WTC11 (cell line): ENCODE results near the gene USP54. TPM values are rescaled to one million over a fixed set of nuclear protein-coding genes. Genes with fewer than 3 reads are reported as not detected.

ENCODE experiments used
- ATAC-seq: fragments of 200-7000 bp; cut with Tn5 transposase; 2 replicates; pipeline ENCODE4 v1.10.0; 2021; ENCODE audit warnings: mild to moderate bottlenecking, moderate library complexity
- CTCF ChIA-PET: fragments of 300-600 bp; sonication (Branson Sonifier 250); formaldehyde crosslinking; loops from one replicate; lab custom pipeline; 2021; ENCODE audit warnings: antibody characterized with exemption; lab: Charles Lee
- POLR2A ChIA-PET: fragments of 350-600 bp; sonication (Branson Sonifier 250); formaldehyde crosslinking; loops from one replicate; lab custom pipeline; 2021; ENCODE audit warnings: antibody characterized with exemption; lab: Charles Lee
- DNase-seq: peaks from one replicate; pipeline ENCODE4 v3.0.0; 2021; ENCODE audit warnings: low spot score
- H3K27ac Mint-ChIP-seq: 2 replicates; pipeline ENCODE4 v1.8.0; 2021; ENCODE audit warnings: mixed read lengths
- H3K27me3 Mint-ChIP-seq: 2 replicates; pipeline ENCODE4 v1.8.0; 2021; ENCODE audit warnings: low read depth, mild to moderate bottlenecking, moderate library complexity, mixed read lengths
- H3K36me3 Mint-ChIP-seq: 2 replicates; pipeline ENCODE4 v1.8.0; 2021; ENCODE audit warnings: mixed read lengths
- H3K4me1 Mint-ChIP-seq: 2 replicates; pipeline ENCODE4 v1.8.0; 2022; ENCODE audit warnings: mixed read lengths
- H3K4me3 Mint-ChIP-seq: 2 replicates; pipeline ENCODE4 v1.8.0; 2021; ENCODE audit warnings: mild to moderate bottlenecking, moderate library complexity, mixed read lengths
- H3K9me3 Mint-ChIP-seq: 2 replicates; pipeline ENCODE4 v1.8.0; 2021; ENCODE audit warnings: mixed read lengths
- ATF1 ChIP-seq: sonication (generic); formaldehyde crosslinking; IDR thresholded peaks from 2 replicates; pipeline ENCODE4 v1.8.1; 2023; ENCODE audit warnings: mild to moderate bottlenecking, moderate library complexity, missing genetic modification reagents
- ESRRA ChIP-seq: sonication (generic); formaldehyde crosslinking; IDR thresholded peaks from 2 replicates; pipeline ENCODE4 v1.8.1; 2022; ENCODE audit warnings: mild to moderate bottlenecking, missing genetic modification reagents, borderline replicate concordance
- FOXJ3 ChIP-seq: sonication (generic); formaldehyde crosslinking; IDR thresholded peaks from 2 replicates; pipeline ENCODE4 v1.9.0; 2021; ENCODE audit warnings: missing genetic modification reagents, mild to moderate bottlenecking, borderline replicate concordance
- HMGA2 ChIP-seq: fragments of 250-450 bp; sonication (Bioruptor Pico); IDR thresholded peaks from 2 replicates; pipeline ENCODE4 v1.4.0; 2021; ENCODE audit warnings: mild to moderate bottlenecking, moderate library complexity
- NFATC4 ChIP-seq: fragments of 250-450 bp; sonication (Bioruptor Pico); IDR thresholded peaks from 2 replicates; pipeline ENCODE4 v1.9.0; 2021; ENCODE audit warnings: mild to moderate bottlenecking
- PRDM15 ChIP-seq: sonication (generic); formaldehyde crosslinking; IDR thresholded peaks from 2 replicates; pipeline ENCODE4 v1.8.0; 2022; ENCODE audit warnings: missing genetic modification reagents
- SMAD4 ChIP-seq: sonication (generic); formaldehyde crosslinking; IDR thresholded peaks from 2 replicates; pipeline ENCODE4 v1.8.0; 2022; ENCODE audit warnings: mild to moderate bottlenecking, missing genetic modification reagents
- ZNF219 ChIP-seq: sonication (generic); formaldehyde crosslinking; IDR thresholded peaks from 2 replicates; pipeline ENCODE4 v1.8.0; 2023; ENCODE audit warnings: missing genetic modification reagents, mild to moderate bottlenecking, borderline replicate concordance
- ZNF232 ChIP-seq: sonication (generic); formaldehyde crosslinking; IDR thresholded peaks from 2 replicates; pipeline ENCODE4 v1.8.0; 2022; ENCODE audit warnings: mild to moderate bottlenecking, missing genetic modification reagents
- ZNF263 ChIP-seq: sonication (generic); formaldehyde crosslinking; IDR thresholded peaks from 2 replicates; pipeline ENCODE4 v1.8.1; 2022; ENCODE audit warnings: low read depth, mild to moderate bottlenecking, moderate library complexity, missing genetic modification reagents
- total RNA-seq: library from RNA; stranded (reverse); gene quantifications from 3 replicates; pipeline ENCODE4 v1.2.3, GENCODE V29; 2021
- TF ChIP-seq, protein P1 (sequence below): sonication (generic); formaldehyde crosslinking; IDR thresholded peaks from 2 replicates; pipeline ENCODE4 v1.8.1; 2023; ENCODE audit warnings: mild to moderate bottlenecking, missing genetic modification reagents
- TF ChIP-seq, protein P2 (sequence below): fragments of 250-450 bp; sonication (Bioruptor Pico); IDR thresholded peaks from 2 replicates; pipeline ENCODE4 v2.1.2; 2022; ENCODE audit warnings: mild to moderate bottlenecking, moderate library complexity
- TF ChIP-seq, protein P3 (sequence below): sonication (generic); formaldehyde crosslinking; IDR thresholded peaks from 2 replicates; pipeline ENCODE4 v1.8.0; 2023; ENCODE audit warnings: mild to moderate bottlenecking, missing genetic modification reagents
- TF ChIP-seq, protein P4 (sequence below): sonication (generic); formaldehyde crosslinking; IDR thresholded peaks from 2 replicates; pipeline ENCODE4 v1.8.1; 2023; ENCODE audit warnings: mild to moderate bottlenecking, missing genetic modification reagents
- TF ChIP-seq, protein P5 (sequence below): sonication (generic); formaldehyde crosslinking; conservative IDR thresholded peaks from 2 replicates; pipeline ENCODE4 v1.8.1; 2022; ENCODE audit warnings: mild to moderate bottlenecking, missing genetic modification reagents
- TF ChIP-seq, protein P6 (sequence below): fragments of 250-450 bp; sonication (Bioruptor Pico); IDR thresholded peaks from 2 replicates; pipeline ENCODE4 v1.9.0; 2021; ENCODE audit warnings: moderate library complexity, mild to moderate bottlenecking, inconsistent platforms, borderline replicate concordance

Gene USP54
- total RNA-seq, 1 experiment from 2014 or later: 39.8 TPM

GRCh38 chr10:73585327-73585726, 5.8 kb downstream of the USP54 start:
- Mint-ChIP-seq H3K9me3 (peaks cover 15% of the 10 kb centered on the region), H3K27ac (no peak overlapping the region; the same call in 1 of the 2 replicates), H3K36me3 (peaks cover 14% of the 10 kb centered on the region), H3K4me3 (no peak overlapping the region), H3K4me1 (peaks cover 23% of the 10 kb centered on the region), H3K27me3 (no peaks in the 10 kb centered on the region)
- DNase-seq (no peak), ATAC-seq (no peak)
- POLR2A ChIA-PET: no interaction called here
- no peak for TF ChIP-seq HMGA2 (CRISPR knock-in tag)
- no peak for TF ChIP-seq SMAD4 (CRISPR knock-in tag)
- CTCF ChIA-PET: no interaction called here

- Mint-ChIP-seq H3K27me3 (no peaks in the 10 kb centered on the region), H3K4me3 (no peak overlapping the region), H3K36me3 (peaks cover 15% of the 10 kb centered on the region), H3K4me1 (peaks cover 17% of the 10 kb centered on the region), H3K27ac (no peak overlapping the region), H3K9me3 (peaks cover 15% of the 10 kb centered on the region)
- TF ChIP-seq, protein P1, sequence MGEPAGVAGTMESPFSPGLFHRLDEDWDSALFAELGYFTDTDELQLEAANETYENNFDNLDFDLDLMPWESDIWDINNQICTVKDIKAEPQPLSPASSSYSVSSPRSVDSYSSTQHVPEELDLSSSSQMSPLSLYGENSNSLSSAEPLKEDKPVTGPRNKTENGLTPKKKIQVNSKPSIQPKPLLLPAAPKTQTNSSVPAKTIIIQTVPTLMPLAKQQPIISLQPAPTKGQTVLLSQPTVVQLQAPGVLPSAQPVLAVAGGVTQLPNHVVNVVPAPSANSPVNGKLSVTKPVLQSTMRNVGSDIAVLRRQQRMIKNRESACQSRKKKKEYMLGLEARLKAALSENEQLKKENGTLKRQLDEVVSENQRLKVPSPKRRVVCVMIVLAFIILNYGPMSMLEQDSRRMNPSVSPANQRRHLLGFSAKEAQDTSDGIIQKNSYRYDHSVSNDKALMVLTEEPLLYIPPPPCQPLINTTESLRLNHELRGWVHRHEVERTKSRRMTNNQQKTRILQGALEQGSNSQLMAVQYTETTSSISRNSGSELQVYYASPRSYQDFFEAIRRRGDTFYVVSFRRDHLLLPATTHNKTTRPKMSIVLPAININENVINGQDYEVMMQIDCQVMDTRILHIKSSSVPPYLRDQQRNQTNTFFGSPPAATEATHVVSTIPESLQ (CRISPR knock-in tag): no peak
- TF ChIP-seq ZNF219 (no peak), ZNF263 (CRISPR knock-in tag) (no peak), ZNF232 (no peak), FOXJ3 (CRISPR knock-in tag) (no peak), ATF1 (CRISPR knock-in tag) (no peak), NFATC4 (no peak), ESRRA (CRISPR knock-in tag) (no peak), PRDM15 (CRISPR knock-in tag) (no peak)
- TF ChIP-seq, protein P2, sequence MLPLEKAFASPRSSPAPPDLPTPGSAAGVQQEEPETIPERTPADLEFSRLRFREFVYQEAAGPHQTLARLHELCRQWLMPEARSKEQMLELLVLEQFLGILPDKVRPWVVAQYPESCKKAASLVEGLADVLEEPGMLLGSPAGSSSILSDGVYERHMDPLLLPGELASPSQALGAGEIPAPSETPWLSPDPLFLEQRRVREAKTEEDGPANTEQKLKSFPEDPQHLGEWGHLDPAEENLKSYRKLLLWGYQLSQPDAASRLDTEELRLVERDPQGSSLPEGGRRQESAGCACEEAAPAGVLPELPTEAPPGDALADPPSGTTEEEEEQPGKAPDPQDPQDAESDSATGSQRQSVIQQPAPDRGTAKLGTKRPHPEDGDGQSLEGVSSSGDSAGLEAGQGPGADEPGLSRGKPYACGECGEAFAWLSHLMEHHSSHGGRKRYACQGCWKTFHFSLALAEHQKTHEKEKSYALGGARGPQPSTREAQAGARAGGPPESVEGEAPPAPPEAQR (CRISPR knock-in tag): no peak
- TF ChIP-seq, protein P3, sequence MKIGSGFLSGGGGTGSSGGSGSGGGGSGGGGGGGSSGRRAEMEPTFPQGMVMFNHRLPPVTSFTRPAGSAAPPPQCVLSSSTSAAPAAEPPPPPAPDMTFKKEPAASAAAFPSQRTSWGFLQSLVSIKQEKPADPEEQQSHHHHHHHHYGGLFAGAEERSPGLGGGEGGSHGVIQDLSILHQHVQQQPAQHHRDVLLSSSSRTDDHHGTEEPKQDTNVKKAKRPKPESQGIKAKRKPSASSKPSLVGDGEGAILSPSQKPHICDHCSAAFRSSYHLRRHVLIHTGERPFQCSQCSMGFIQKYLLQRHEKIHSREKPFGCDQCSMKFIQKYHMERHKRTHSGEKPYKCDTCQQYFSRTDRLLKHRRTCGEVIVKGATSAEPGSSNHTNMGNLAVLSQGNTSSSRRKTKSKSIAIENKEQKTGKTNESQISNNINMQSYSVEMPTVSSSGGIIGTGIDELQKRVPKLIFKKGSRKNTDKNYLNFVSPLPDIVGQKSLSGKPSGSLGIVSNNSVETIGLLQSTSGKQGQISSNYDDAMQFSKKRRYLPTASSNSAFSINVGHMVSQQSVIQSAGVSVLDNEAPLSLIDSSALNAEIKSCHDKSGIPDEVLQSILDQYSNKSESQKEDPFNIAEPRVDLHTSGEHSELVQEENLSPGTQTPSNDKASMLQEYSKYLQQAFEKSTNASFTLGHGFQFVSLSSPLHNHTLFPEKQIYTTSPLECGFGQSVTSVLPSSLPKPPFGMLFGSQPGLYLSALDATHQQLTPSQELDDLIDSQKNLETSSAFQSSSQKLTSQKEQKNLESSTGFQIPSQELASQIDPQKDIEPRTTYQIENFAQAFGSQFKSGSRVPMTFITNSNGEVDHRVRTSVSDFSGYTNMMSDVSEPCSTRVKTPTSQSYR: no peak
- TF ChIP-seq, protein P4, sequence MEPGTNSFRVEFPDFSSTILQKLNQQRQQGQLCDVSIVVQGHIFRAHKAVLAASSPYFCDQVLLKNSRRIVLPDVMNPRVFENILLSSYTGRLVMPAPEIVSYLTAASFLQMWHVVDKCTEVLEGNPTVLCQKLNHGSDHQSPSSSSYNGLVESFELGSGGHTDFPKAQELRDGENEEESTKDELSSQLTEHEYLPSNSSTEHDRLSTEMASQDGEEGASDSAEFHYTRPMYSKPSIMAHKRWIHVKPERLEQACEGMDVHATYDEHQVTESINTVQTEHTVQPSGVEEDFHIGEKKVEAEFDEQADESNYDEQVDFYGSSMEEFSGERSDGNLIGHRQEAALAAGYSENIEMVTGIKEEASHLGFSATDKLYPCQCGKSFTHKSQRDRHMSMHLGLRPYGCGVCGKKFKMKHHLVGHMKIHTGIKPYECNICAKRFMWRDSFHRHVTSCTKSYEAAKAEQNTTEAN (CRISPR knock-in tag): no peak
- TF ChIP-seq, protein P5, sequence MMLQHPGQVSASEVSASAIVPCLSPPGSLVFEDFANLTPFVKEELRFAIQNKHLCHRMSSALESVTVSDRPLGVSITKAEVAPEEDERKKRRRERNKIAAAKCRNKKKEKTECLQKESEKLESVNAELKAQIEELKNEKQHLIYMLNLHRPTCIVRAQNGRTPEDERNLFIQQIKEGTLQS: no peak
- TF ChIP-seq, protein P6, sequence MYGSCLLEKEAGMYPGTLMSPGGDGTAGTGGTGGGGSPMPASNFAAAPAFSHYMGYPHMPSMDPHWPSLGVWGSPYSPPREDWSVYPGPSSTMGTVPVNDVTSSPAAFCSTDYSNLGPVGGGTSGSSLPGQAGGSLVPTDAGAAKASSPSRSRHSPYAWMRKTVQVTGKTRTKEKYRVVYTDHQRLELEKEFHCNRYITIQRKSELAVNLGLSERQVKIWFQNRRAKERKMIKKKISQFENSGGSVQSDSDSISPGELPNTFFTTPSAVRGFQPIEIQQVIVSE (CRISPR knock-in tag): no peak
- POLR2A ChIA-PET: no interaction called here
- DNase-seq (no peak), ATAC-seq (no peak)
- CTCF ChIA-PET: no interaction called here
Measured at GRCh38 chr10:73584737-73585136, 6.4 kb downstream of the USP54 start.
